Measurements from ENCODE around the gene MRGPRX2.

DNA sequence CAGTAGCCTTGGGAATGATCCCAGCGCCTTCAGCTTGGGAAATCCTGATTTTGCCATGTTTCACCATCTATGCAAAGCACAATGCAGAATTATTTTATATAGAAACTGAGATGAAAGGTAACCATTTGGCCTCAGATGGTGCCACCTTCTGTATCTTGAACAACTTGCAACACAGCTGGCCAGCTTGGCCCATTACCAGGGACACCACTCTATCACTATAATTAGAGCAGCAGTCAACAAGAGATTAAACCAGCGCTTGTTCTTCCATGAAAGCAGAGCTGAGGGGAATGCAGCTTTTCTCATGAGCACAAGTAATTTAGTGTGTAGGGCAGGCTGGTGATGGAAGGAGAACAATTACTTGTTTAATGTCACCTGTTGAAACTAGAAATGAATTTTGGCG is 49.8 kb upstream of the MRGPRX2 start:
- TF ChIP-seq, protein P1, sequence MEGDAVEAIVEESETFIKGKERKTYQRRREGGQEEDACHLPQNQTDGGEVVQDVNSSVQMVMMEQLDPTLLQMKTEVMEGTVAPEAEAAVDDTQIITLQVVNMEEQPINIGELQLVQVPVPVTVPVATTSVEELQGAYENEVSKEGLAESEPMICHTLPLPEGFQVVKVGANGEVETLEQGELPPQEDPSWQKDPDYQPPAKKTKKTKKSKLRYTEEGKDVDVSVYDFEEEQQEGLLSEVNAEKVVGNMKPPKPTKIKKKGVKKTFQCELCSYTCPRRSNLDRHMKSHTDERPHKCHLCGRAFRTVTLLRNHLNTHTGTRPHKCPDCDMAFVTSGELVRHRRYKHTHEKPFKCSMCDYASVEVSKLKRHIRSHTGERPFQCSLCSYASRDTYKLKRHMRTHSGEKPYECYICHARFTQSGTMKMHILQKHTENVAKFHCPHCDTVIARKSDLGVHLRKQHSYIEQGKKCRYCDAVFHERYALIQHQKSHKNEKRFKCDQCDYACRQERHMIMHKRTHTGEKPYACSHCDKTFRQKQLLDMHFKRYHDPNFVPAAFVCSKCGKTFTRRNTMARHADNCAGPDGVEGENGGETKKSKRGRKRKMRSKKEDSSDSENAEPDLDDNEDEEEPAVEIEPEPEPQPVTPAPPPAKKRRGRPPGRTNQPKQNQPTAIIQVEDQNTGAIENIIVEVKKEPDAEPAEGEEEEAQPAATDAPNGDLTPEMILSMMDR (IDR thresholded peaks at IDR 0.05; ENCODE audit: low read length): no peak
- TF ChIP-seq EZH2 (optimal IDR thresholded peaks at IDR 0.05; ENCODE audit: low read depth, low read length): no peak
